Activated gamma-delta T cell (primary cell): ENCODE data around the gene SH2D5.

Experiments
- DNase-seq: peaks from one replicate; lab custom pipeline; 2025; lab: John Stamatoyannopoulos, UW

The SH2D5 gene

DNA sequence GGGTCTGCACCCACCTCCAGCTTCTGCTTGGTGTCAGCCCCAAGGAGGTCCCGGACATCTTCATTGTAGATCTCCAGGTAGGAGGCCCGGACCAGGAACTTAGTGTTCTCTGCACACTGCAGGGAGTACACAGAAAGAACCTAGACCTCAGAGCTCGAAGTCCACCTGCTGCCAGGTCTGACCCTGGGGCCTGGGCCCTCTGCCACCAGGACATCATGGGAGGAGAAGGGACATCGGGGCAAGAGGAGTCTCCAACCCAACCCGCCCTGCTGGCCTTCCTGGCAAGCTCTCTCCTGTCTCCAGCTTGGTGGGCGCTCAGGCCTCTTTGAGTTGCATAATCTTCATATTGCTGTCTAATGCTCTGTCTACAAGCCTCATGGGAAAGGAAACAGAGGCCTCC lies 19.1 kb downstream of the SH2D5 start:
- no peak for DNase-seq

DNA sequence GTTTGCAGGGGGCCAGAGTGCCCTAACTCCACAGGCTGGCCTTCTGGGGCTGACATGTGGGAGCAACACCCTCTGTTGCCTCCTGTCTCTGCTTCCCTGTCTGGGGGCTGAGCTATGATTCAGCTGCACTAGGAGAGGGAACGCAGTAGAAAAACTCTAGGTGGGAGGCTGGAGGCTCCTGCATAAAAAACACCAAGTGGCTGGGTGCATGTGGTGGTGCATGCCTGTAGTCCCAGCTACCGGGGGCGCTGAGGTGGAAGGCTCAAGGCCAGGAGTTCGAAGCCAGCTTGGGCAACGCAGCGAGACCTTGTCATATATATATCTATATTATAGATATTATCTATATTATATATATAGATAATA lies 20.3 kb downstream of the SH2D5 start:
- DNase-seq: no peak

DNA sequence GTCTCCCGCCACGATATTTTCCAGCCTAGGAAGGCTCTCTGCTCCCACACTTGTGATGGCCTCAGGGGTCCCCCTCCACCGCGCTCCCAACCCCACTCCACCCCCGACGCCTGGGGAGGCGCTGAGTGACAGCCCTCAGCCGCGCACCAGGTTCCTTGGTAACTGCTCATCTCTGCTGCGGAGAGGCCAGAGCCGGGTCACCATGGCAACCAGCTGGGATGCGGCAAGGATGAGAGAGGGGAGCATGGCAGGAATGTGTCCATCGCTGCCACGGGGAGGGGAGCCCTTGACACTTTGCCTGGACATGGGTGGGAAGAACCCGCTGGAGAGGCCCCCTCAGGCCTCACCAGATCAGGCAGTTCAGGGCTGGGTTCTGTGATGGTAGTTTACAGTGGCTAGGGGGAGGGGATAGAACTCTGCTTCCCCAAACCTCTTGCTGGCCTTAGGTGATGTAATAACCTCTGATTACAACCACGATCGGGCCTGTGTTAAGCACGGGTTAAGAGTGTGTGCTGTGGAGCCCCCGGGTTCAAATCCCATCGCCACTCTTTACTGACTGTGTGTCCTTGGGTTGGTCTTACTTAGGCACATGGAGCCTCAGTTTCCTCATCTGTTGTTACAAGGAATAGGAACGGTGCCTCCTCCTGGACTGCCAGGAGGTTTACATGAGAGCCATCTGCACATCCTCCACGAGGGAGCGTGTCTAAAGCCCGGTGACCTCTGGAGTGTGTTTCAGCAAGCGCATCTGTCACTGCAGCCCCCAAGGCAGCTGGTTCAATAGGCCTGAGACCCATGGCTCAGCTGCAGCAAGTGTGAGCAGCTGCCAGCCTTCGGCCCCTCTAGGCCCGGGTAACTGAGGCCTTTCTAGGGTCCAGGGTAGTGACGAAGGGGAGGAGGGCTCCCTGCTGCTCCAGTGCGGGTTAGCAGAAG lies 21.0 kb downstream of the SH2D5 start:
- no peak for DNase-seq

DNA sequence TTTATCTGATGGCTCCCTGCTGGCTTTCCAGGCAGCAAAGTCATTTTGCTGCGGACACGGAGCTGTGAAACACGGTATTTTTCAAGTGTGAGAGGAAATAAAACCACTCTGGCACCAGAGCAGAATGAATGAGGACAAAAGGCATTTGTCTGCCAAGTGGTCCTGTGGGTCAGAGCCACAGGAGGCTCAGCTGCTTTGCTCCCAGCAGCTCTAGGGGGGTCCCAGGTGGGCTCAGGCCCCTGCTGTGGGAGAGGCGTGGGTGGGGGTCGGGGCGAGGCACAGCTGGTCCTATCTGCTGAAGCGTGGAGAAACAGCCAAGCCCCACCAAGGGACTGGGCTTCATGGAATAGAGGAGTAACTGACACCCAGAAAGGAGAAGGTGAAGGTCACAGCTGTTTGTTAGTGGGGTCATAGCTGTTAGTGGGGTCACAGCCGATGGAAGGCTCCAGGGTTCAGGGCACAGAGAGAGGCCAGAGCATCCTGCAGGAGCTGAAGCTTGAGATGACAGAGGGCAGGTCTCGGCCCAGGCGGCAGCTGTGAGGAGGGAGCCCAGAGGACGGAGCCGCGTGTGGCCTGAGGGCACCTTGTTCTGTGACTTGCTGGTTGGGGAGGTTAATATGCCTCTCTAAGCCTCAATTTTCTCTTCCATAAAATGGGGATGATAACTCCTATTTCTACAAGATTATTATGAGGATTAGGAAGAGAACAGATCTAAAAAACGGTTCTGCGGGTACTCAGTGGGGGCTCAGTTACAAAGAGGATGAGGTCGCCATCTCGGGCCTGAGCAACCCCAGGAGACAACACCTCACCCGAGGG lies 21.8 kb downstream of the SH2D5 start:
- no peak for DNase-seq

DNA sequence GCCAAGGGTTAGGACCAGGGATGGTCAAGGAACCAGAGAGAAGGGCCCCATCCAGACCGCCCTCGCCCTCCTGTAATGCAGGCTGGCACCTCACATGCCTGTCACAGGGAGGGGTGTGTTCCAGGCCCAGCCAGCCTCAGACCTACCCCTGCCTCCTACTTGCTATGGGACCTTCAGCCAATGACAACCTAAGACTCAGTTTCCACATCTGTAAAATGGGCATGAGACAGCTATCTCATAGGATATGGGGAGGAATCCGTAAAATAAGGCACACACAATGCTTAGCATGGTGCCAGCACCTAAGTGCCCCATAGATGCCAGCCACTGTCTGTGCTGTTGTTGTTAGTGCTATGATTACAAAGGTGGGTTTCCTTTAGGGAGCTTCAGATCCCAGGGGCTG lies 22.6 kb downstream of the SH2D5 start:
- DNase-seq: no peak

DNA sequence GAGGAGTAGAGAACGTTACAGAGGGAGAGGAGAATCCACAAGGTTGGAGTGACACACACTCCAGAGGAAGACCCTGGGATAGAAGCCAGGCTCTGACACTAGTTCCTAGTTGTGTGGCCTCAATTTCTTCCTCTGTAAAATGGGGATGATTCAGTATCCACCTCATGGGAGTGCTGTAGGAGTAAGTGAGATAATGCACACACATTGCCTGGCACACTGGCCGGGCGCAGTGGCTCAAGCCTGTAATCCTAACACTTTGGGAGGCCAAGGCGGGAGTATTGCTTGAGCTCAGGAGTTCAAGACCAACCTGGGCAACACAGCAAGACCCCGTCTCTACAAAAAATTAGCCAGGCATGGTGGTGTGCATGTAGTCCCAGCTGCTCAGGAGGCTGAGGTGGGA lies 23.6 kb downstream of the SH2D5 start:
- no peak for DNase-seq

DNA sequence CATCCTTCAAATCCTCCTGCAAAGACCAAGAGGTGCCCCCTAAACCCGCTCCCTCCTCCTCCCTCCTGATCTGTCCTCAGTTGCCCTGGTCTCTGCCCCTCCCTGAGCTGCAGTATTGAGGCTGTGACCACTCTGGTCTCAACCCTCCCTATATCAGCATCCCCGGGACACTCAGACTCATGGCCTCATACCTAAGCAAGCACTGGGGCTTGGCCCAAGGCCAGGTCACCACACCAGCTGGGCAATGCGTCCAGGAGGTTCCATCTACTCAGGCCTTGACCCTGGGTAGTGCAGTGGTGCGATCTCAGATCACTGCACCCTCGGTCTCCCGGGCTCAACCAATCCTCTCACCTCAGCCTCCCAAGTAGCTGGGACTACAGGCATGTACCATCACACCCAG lies 24.4 kb downstream of the SH2D5 start:
- no peak for DNase-seq

DNA sequence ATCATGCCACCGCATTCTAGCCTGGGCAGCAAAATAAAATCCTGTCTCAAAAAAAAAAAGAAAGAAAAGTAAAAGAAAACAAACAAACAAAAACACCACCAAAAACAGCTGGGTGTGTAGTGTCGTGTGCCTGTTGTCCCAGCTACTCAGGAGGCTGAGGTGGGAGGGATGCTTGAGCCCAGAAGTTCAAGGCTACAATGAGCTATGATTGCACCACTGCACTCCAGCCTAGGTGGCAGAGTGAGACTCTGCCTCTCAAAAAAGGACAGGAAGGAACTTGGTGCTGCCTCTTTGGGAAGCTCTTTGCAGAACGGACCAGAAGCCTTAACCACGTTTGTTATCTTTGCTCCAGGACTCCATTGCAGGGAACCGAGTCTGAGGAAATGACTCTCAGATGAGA lies 25.7 kb downstream of the SH2D5 start:
- no peak for DNase-seq

DNA sequence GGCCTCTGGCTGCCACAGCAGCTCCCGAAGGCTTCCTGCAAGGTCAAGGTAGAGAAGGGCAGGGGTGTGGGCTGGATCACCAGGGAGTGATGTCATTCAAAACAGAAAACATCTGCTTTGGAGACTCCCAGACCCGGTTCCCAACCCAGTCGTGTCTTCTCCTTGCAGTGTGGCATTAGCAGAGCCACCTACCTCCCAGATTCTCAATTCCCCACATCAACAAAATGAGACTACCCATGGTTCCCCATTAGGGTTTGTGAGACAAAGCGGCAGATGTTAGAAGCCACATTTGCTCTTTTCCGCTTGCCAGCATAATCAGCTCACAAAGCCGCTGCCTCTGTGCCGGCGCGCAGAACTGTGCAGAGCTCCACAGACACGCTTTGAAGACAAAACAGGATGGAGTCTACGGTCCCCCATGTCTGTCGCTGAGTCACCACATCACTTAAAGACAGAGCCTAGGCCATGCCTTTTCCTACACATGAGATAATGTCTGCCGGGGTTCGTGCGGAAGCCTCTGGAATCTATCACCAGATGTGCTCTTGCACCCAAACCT lies 27.2 kb downstream of the SH2D5 start:
- no peak for DNase-seq

DNA sequence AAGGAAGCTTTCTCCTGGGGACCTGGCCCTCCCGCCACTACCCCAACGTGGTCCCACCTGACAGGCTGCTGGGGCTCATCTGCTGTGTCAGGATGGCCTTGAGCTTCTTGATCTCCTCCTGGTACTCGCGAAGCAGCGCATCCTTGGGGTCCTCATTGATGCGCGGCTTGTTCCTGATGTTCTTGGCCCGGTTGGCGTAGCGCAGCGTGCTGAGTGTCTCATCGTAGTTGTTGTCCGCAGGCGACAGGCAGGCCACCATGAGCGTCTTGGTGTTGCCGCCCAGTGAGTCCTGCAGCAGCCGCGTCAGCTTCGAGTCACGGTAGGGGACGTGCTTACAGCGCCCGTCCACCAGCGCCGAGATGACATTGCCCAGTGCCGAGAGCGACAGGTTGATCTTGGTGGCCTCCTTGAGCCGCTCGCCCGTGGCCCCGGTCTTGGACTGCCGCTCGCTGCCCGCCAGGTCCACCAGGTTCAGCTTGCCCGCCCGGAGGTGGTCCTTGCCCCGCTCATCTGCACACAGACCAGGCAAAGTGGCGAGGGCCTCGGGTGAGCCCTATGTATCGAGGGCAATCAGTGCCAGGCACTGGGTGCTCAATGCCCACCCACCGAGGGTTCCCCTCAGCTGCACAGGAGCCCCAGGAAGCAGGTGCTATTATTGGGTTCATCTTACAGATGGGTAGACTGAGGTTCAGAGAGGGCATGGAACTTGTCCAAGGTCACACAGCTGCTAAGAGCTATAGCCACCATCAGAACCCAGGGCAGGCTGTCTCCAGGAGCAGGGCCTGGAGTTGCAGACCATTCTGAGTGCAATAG lies 27.9 kb downstream of the SH2D5 start:
- no peak for DNase-seq

DNA sequence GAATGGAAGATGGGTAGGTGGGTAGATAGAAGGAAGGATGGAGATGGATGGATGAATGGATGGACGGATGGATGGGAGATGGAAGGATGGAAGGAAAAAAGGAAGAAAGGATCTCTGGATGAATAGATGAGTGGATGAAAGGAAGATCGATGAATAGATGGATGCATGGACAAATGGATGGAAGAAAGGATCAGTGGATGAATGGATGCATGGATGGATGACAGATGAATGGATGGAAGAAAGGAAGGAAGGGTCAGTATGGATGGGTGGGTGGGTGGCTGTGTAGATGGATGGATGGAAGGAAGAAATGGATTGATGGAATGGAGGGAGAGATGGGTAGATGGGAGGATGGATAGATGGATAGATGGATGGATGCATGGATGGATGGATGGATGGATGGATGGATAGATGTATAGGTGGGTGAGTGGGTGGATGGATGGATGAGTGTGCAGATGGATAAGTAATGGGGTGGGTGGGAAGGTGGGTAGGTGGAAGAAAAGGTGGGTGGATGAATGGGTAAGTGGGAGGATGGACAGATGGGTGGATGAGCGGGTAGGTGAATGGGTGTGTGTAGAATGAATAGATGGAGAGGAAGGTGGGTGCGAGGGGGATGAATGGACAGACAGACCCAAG lies 29.3 kb downstream of the SH2D5 start:
- DNase-seq: no peak

DNA sequence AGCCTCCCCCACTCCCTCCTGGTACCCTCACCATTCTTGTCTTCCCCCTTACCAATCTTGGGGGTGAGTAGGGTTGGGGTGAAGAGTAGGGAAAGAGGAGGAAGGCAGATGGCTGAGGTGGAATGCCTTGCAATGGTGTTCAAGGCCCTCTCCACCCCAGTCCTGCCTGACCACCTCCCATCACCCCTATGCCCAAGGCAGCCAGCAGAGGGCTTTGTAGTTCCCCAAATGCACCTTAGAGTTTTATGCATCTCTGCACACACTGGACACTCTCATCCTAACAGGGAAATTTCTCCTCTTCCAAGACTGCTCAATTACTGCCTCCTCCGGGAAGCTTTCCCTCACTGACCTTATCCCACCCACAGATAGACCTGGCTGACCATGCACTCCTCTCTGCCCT lies 30.1 kb downstream of the SH2D5 start:
- DNase-seq: no peak

DNA sequence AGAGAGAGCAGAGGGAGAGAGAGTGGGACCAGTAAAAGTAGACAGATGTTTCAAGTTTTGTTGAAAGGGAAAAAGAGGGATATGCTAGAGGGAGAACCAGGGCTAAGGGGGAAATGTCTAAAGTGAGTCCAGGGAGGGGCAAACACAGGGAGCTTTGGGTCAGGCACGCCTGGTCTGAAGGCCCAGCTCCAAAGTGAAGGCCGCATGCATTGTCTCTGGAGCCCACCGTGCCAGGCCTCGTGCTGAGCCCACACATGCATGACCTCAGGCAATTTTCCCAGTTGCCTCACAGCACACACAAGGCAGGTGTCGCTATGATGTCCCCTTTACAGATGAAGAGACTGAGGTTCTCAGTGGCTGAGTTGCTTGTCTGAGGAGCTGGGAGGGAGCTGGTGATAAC lies 30.7 kb downstream of the SH2D5 start:
- no peak for DNase-seq

DNA sequence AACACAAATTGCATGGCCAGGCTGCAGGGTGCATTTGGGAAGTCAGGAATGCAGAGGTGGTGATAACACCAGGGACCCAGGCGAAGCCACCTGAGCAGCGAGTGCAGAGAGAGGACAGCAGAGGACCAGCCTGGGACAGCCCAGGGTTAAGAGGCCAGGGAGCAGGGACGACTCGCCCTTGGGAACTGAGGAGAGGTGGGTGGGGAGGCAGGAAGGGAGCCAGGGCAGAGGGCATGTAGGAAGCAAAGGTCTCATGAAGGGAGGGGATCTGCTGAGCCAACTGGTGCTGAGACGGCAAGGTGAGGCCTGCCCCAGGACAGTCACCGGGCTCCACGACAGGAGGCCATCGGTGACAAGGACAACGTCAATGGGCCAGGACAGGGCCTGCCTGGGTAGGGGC lies 31.1 kb downstream of the SH2D5 start:
- no peak for DNase-seq

DNA sequence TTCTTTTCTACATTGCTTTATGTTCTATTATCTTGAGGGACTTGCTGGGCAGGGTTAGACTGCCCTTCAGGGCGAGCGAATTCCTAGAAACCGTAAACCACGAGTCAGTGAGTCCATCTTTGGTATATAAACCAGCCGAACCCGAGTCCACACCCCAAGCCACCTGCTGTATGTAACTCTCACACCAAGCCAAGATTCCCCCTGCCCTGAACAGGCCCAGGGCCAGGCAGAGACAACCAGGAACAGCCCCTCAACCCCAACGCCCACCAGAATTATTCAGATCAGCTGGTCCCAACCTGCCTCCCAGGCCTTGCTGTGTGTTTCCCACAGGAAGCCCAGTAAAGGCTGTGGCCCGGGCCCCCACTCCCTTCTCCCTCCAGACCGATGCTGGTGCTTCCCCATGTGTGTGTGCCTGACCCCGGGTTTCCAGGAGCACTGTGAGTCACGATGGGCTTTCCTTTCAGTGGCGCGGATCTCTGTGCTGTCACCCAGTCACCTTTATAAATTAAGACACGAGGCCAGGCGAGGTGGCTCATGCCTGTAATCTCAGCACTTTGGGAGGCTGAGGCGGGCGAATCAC lies 31.8 kb downstream of the SH2D5 start:
- DNase-seq: no peak

DNA sequence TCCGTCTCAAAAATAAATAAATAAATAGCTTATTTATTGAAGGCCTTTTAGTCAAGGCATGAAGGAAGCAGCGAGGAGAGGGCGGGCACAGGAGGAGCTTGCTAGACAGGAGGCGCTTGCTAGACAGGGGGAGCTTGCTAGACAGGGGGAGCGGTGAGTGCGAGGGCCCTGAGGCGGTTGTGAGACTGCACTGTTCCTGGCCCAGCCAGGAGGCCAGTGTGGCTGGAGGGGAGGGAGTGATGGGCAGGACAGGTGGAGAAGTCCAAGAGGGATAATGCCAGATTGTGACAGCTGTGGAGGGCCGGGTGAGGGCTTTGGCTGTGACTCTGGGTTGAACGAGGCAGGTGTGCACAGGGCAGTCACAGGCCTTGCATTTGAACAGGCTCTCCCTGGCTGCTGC lies 32.9 kb downstream of the SH2D5 start:
- no peak for DNase-seq

DNA sequence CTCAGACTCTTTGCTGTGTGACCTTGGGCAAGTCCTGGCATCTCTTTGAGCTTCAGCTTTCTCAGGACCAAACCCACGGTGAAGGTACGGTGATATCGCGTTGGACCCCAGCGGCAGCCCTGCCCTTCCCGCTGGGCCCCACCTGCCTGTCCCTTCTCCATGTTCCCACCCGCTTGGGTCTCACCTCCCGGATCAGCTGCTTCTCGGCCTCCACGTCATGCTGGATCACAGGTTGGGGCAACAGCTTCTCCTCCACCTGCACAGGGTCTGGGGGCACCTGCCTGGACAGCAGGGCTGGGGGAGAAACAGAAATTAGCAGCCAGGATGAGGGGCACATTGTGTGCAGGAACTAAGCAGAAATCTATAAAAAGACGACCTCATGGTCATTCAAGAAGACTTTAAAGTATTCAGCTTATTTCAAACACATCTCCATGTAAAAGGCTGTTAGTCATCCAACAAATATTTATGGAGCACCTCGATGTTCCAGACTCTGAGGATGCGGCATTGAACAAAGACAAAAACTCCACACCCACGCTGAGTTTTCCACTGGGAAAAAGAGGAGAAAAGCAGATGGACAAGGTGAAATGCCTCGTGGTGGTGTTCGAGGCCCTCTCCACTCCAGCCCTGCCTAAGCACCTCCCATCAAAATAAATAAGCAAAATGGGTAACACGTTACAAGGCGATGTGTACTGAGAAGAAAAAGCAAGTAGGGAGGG lies 34.1 kb downstream of the SH2D5 start:
- no peak for DNase-seq

DNA sequence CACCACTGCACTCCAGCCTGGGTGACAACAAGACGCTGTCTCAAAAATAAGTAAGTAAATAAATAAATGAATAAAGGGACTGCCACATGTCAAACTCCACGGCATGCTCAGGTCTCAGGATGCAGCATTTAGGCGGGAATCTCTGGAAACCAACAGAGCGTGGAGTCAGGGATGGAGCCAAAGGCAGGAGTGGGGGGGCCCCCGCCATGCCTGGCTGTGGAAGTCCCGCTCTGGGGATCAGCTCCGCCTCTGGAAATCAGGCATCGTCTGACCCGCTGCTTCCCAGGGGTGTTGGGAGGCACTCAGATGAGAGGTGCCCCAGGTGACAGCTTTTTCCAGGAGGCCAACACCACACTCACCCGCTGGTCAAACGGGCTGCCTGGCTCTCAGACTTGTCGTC lies 34.9 kb downstream of the SH2D5 start:
- no peak for DNase-seq

DNA sequence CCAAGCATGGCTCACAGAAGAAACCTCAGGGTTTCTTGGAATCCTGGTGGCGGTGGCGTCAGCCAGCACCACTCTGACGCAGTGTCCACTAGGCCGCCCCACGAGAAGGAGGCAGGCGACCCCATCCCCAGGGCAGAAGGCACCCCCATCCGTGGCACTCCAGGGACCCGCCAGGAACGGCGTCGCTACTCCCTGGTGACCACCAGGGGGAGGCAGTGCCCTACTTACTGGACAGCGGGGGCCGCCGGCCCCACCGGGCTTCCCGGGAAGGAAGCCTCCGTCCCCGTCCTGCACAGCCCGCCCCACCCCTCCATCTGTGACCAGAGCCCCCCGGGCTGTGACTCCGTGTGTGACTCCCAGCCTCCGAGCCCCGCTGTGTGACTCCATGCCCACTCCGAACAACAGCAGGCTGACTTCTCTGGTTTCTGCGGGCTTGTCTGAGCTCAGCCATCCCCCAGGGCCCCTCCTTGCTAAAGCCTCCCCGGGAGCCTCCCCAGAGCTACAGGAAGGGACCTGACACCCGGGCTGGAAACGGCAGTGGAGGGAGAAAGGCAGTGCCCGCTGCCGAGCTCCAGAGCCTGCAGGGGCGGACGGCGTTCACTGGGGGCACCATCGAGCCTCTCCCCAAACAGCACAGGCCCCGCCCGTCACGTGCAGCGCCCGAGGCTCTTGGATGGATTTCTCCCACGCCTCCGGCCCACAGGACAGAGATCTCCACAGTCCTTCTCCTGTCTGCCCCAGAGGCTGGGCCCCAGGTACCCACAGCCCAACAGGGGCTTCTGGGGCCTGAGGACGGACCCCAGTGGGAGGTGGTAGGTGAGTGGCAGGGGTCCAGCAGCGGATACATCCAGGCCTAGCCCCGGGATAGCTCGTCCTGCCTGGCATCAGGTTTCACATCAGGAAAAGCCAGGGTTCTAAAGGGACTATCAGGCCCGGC lies 35.8 kb downstream of the SH2D5 start:
- peak; percentile 35 for DNase-seq
